Esophagus muscularis mucosa (tissue), 4 donors: Measurements from ENCODE around the gene TGIF2.
A peak's percentile ranks its signal among the peaks of the same experiment; 100 is the strongest.

Experiments used
- EP300 ChIP-seq: sonication (generic); formaldehyde crosslinking; IDR thresholded peaks from one replicate; pipeline ENCODE4 v1.6.1; 2017; ENCODE audit warnings: antibody characterized with exemption
- POLR2A ChIP-seq: fragments of 450-650 bp; IDR thresholded peaks from one replicate; pipeline ENCODE4 v1.6.1; 2017; ENCODE audit warnings: antibody characterized with exemption, moderate library complexity, mild to moderate bottlenecking, low read depth
- POLR2AphosphoS5 ChIP-seq, 2 donors: sonication (generic); formaldehyde crosslinking; IDR thresholded peaks; one replicate each; pipeline ENCODE4 v1.6.1; 2017; ENCODE audit warnings: antibody characterized with exemption in 2 of 2
- TF ChIP-seq, protein P1 (sequence below), 3 experiments: fragments of 200-600 bp in 2 of 3; fragments of 450-650 bp in 1 of 3; sonication (generic) in 2 of 3; IDR thresholded peaks; one replicate each; pipeline ENCODE4 v1.5.1; 2017 to 2019; ENCODE audit warnings: antibody characterized with exemption in 3 of 3, mild to moderate bottlenecking in 2 of 3, moderate library complexity in 1 of 3

DNA sequence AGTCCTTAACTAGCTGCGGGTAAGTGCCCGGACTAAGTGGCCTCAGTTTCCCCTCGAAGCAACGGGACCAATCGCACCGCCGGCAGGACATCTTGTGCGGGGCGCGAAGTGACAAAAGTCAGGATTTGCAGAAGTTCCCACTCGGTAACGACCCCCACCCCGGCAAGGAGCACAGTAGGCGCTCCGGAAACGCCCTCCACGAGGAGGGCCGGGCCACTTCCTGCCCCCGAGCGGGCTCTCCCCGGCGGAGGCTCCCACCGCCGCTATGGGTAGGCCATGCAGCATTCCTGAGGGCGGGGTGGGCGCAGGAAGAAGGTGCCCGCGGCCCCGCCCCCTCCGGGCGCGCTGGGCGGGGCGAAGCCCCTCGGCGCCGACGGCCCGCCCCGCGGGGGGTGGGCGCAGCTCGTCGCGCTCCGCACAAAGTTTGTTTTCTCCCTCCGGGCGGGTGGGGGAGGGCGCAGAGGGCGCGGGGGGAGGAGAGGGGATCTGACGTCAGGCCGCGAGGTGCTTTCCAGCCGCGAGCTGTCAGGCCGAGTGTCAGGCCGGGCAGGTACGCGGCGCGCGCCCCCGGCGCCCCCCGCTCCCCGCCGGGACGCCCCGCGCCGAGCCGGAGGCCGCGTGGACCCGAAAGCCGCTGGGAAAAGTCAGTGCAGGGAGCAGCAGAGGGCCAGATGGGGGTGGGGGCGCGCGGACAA lies at the start of gene TGIF2:
- TF ChIP-seq POLR2A: no peak
- TF ChIP-seq, protein P1, sequence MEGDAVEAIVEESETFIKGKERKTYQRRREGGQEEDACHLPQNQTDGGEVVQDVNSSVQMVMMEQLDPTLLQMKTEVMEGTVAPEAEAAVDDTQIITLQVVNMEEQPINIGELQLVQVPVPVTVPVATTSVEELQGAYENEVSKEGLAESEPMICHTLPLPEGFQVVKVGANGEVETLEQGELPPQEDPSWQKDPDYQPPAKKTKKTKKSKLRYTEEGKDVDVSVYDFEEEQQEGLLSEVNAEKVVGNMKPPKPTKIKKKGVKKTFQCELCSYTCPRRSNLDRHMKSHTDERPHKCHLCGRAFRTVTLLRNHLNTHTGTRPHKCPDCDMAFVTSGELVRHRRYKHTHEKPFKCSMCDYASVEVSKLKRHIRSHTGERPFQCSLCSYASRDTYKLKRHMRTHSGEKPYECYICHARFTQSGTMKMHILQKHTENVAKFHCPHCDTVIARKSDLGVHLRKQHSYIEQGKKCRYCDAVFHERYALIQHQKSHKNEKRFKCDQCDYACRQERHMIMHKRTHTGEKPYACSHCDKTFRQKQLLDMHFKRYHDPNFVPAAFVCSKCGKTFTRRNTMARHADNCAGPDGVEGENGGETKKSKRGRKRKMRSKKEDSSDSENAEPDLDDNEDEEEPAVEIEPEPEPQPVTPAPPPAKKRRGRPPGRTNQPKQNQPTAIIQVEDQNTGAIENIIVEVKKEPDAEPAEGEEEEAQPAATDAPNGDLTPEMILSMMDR (IDR thresholded peaks at IDR 0.05): no peak
- TF ChIP-seq POLR2AphosphoS5 (IDR thresholded peaks at IDR 0.05): peak; percentile 47 to 67
- TF ChIP-seq EP300: no peak
